ENCODE measurements around the gene FAM193A.
"Not testable (repeated sequence)": the region's sequence is repeated elsewhere in the genome, so short reads cannot be mapped to it uniquely, and the experiment has no call there.

FAM193A gene

DNA sequence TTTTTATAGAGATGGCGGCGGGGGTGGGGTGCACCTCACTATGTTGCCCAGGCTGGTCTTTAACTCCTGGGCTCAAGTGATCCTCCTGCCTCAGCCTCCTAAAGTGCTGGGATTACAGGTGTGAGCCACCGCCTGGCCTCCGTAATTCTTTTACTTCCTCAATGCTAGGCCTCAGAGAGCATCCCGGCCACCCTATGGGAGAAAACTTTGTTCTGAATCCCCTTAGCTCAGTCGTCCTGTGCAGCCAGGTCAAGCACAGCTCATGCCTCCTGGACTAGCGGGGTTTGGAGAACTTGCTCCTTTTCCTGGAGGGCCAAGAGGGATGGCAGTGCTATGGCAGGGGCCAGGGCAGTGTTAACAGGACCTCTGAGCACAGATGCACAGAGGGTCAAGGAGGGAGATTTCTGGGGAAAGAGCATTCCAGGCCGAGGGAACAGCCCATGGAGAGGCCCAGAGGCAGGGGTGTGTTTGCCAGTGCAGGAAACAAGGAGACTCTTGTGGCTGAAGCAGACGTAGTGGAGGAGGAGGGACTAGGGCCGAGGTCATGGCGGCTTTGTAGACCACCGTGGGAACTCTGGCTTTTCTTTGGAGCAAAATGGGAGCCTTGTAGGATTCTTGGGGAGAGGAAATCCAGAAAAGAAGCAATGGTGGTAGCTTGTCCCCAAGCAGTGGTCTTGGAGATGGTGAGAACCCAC, 229.5 kb downstream of the FAM193A start:
- Histone ChIP-seq H3K4me1 (ENCODE audit: control insufficient read depth, insufficient read depth, low read length) (no peaks in the 10 kb centered on the region), H3K9ac (ENCODE audit: low read length) (no peak overlapping the region), H3K36me3 (ENCODE audit: control insufficient read depth, insufficient read depth, low read length) (no peaks in the 10 kb centered on the region), H3K27me3 (ENCODE audit: control insufficient read depth, insufficient read depth, low read length) (no peaks in the 10 kb centered on the region), H3K27ac (ENCODE audit: low read depth, low read length) (no peak overlapping the region), H3K4me3 (ENCODE audit: low read length) (no peak overlapping the region)

DNA sequence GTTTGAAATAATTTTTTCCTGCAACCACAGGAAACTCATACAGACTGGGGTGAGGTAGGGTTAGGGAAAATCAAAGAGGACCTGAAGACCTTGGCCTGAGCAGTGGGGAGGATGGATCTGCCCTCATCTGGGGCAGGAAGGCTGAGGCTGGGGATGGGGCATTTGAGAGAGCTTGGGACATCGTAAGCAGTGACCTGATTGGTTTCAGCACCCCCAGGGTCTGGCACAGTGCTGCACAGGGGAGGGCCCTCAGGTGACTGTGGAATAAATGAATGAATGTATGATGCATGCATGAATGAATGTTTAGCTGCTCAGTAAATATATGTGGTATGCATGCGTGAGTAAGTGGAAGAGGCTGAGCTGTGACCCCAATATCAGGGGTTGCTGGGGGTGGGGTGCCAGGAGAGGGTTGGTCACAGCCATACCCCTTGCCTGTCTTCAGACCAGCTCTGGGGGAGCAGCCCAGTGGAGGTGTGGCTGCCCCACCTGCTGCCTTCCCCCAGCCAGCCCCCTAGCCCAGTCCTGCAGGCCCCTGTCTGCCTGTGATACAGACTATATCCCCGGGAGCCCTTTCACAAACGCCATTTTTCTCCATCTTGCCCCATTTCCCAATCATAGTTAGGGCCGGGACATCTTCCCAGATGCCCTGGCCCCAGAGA, 230.7 kb downstream of the FAM193A start:
- no peak overlapping the region for H3K4me3 ChIP-seq (ENCODE audit: low read length)
- no peak overlapping the region for H3K27ac ChIP-seq (ENCODE audit: low read depth, low read length)
- no peaks in the 10 kb centered on the region for H3K36me3 ChIP-seq (ENCODE audit: control insufficient read depth, insufficient read depth, low read length)
- H3K4me1 ChIP-seq (ENCODE audit: control insufficient read depth, insufficient read depth, low read length), result no peaks in the 10 kb centered on the region
- H3K9ac ChIP-seq (ENCODE audit: low read length), result no peak overlapping the region
- H3K27me3 ChIP-seq (ENCODE audit: control insufficient read depth, insufficient read depth, low read length), result no peaks in the 10 kb centered on the region

DNA sequence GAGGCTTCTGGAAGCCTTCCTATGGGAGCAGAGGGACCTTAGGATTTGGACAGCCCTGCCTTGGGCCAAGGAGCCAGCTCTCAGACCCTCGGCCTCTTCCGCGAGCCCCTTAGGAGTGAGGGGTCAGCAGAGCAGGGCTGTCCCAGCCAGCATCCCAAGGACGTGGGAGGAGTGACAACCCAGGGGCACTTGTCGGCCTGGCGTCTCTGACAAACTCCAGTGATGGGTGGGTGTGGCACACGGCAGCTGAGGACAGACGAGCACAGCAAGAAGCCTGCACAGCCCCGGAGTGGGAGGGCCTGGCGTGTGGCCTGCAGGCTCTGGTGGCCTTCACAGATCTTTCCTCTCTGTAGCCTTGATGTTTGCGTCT, 231.2 kb downstream of the FAM193A start:
- Histone ChIP-seq H3K9ac (ENCODE audit: low read length) (no peak overlapping the region), H3K27me3 (ENCODE audit: control insufficient read depth, insufficient read depth, low read length) (no peaks in the 10 kb centered on the region), H3K36me3 (ENCODE audit: control insufficient read depth, insufficient read depth, low read length) (no peaks in the 10 kb centered on the region), H3K4me3 (ENCODE audit: low read length) (no peak overlapping the region), H3K4me1 (ENCODE audit: control insufficient read depth, insufficient read depth, low read length) (no peaks in the 10 kb centered on the region), H3K27ac (ENCODE audit: low read depth, low read length) (no peak overlapping the region)

DNA sequence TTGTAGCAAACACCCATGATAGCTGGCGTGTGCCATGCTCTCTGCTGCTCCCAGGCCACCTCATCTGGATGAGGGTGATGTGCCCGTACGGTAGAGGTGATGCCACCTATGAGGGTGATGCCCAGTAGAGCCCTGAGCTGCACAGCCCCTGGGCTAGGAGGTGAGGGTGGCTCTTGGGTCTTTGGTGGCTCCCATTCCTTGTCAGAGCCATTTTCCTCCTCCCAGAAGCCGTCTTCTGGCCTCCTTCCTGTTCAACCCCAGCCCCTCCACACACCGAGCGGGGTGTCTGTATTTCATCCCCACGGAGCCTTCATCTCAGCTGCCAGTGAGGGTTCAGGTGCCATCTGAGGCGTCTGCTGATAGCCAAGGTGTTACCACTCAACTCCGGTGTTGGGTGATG, 231.7 kb downstream of the FAM193A start:
- Histone ChIP-seq H3K36me3 (ENCODE audit: control insufficient read depth, insufficient read depth, low read length) (no peaks in the 10 kb centered on the region), H3K4me3 (ENCODE audit: low read length) (no peak overlapping the region), H3K27ac (ENCODE audit: low read depth, low read length) (no peak overlapping the region), H3K9ac (ENCODE audit: low read length) (no peak overlapping the region), H3K27me3 (ENCODE audit: control insufficient read depth, insufficient read depth, low read length) (no peaks in the 10 kb centered on the region), H3K4me1 (ENCODE audit: control insufficient read depth, insufficient read depth, low read length) (no peaks in the 10 kb centered on the region)

DNA sequence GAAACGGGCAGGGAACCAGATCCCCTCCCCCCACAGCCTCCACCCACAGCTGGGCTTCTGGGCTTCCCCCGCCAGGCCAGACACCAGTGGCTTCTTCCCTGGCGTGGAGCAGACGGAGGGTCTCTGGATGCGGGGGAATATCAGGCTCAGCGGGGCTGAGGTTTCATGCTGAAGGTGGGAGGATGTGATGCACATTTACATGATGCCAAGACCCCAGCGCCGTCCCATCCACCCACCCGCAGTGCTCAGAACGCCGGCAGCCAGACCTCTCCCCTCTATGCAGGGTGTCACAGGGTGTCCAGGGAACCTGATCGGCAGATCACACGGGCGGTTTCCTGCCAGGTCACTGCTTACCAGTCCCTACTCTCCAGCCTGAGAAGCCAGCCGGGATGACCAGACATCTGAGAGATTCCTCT, 232.5 kb downstream of the FAM193A start:
- Histone ChIP-seq H3K27me3 (ENCODE audit: control insufficient read depth, insufficient read depth, low read length) (no peaks in the 10 kb centered on the region), H3K4me1 (ENCODE audit: control insufficient read depth, insufficient read depth, low read length) (no peaks in the 10 kb centered on the region), H3K9ac (ENCODE audit: low read length) (no peak overlapping the region), H3K36me3 (ENCODE audit: control insufficient read depth, insufficient read depth, low read length) (no peaks in the 10 kb centered on the region), H3K4me3 (ENCODE audit: low read length) (no peak overlapping the region), H3K27ac (ENCODE audit: low read depth, low read length) (no peak overlapping the region)

DNA sequence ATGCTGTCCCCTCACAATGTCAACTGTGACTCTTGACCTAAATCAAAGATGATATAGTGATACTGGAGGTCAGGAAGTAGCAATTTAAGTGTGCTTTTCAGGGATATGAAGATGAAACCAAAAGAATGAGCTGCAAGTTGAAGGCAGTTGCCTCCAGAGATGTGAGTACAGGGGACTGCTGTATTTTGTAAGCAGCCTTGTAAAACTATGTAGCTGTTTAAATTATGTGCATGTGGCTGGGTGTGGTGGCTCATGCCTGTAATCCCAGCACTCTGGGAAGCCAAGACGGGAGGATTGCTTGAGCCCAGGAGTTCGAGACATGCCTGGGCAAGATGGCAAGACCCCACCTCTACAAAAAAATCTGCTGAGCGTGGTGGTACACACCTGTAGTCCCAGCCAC, 234.8 kb downstream of the FAM193A start:
- Histone ChIP-seq H3K27me3 (ENCODE audit: control insufficient read depth, insufficient read depth, low read length) (no peaks in the 10 kb centered on the region), H3K4me1 (ENCODE audit: control insufficient read depth, insufficient read depth, low read length) (no peaks in the 10 kb centered on the region), H3K36me3 (ENCODE audit: control insufficient read depth, insufficient read depth, low read length) (no peaks in the 10 kb centered on the region), H3K27ac (ENCODE audit: low read depth, low read length) (no peak overlapping the region), H3K4me3 (ENCODE audit: low read length) (no peak overlapping the region), H3K9ac (ENCODE audit: low read length) (no peak overlapping the region)

DNA sequence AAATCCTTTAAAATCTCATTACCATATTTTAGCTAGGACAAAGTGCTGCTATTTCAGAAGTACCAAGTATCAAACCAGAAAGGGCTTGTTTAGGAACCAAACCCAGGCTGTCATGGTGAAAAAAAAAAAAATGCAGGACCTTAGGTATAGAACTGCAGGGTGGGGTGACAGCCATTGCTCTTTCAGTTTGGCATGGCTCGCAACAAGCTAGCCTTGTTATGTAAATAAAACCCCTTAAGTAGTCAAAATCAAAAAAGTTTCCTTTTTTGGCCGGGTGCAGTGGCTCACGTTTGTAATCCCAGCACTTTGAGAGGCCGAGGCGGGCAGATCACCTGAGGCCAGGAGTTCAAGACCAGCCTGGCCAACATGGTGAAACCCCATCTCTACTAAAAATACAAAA, 244.2 kb downstream of the FAM193A start:
- H3K36me3 ChIP-seq (ENCODE audit: control insufficient read depth, insufficient read depth, low read length); H3K9ac ChIP-seq (ENCODE audit: low read length); H3K4me1 ChIP-seq (ENCODE audit: control insufficient read depth, insufficient read depth, low read length); H3K4me3 ChIP-seq (ENCODE audit: low read length); H3K27me3 ChIP-seq (ENCODE audit: control insufficient read depth, insufficient read depth, low read length); H3K27ac ChIP-seq (ENCODE audit: low read depth, low read length): not testable (repeated sequence)

DNA sequence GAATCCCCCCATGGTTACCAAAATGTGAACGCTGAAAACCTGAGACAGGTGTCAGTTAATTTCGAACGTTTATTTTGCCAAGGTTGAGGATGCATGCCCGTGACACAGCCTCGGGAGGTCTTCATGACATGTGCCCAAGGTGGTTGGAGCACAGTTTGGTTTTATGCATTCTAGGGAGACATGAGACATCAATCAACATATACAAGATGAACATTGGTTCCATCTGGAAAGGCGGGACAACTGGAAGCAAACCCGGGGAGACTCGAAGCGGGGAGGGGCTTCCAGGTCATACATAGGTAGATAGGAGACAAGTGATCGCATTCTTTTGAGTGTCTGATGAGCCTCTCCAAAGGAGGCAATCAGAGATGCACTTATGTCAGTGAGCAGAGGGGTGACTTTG, 245.5 kb downstream of the FAM193A start:
- H3K27ac ChIP-seq (ENCODE audit: low read depth, low read length), result no peak overlapping the region
- H3K9ac ChIP-seq (ENCODE audit: low read length), result no peak overlapping the region
- H3K27me3 ChIP-seq (ENCODE audit: control insufficient read depth, insufficient read depth, low read length), result no peaks in the 10 kb centered on the region
- no peaks in the 10 kb centered on the region for H3K36me3 ChIP-seq (ENCODE audit: control insufficient read depth, insufficient read depth, low read length)
- no peaks in the 10 kb centered on the region for H3K4me1 ChIP-seq (ENCODE audit: control insufficient read depth, insufficient read depth, low read length)
- H3K4me3 ChIP-seq (ENCODE audit: low read length), result no peak overlapping the region
